Mucosa of rectum (tissue), 2 donors: ENCODE data around the gene NCAM1.
"Not testable (repeated sequence)": the region's sequence is repeated elsewhere in the genome, so short reads cannot be mapped to it uniquely, and the experiment has no call there.

Experiments used
- H3K27ac ChIP-seq, 2 donors: one replicate each; pipeline ENCODE4 v1.7.0; 2013; ENCODE audit warnings: inconsistent platforms in 2 of 2, low read depth in 2 of 2, low read length in 2 of 2
- H3K27me3 ChIP-seq, 2 donors: one replicate each; pipeline ENCODE4 v1.7.0; 2013; ENCODE audit warnings: low read length in 2 of 2; ENCODE audit not compliant: control insufficient read depth in 2 of 2, insufficient read depth in 2 of 2
- H3K36me3 ChIP-seq, 2 donors: one replicate each; pipeline ENCODE4 v1.7.0; 2013; ENCODE audit warnings: low read length in 2 of 2; ENCODE audit not compliant: control insufficient read depth in 2 of 2, insufficient read depth in 2 of 2
- H3K4me1 ChIP-seq, 2 donors: one replicate each; pipeline ENCODE4 v1.7.0; 2013; ENCODE audit warnings: low read length in 2 of 2, mild to moderate bottlenecking in 1 of 2; ENCODE audit not compliant: control insufficient read depth in 2 of 2, insufficient read depth in 2 of 2
- H3K4me3 ChIP-seq, 2 donors: one replicate each; pipeline ENCODE4 v1.7.0; 2013; ENCODE audit warnings: low read length in 2 of 2
- H3K9ac ChIP-seq, 2 donors: one replicate each; pipeline ENCODE4 v1.7.0; 2013; ENCODE audit warnings: low read length in 2 of 2, low read depth in 1 of 2, mild to moderate bottlenecking in 1 of 2
- H3K9me3 ChIP-seq, 2 donors: one replicate each; pipeline ENCODE4 v1.7.0; 2013; ENCODE audit warnings: low read length in 2 of 2; ENCODE audit not compliant: control insufficient read depth in 2 of 2
- donor health status: healthy.
- donor health status: Normal muscosa, but diverticular disease.

Gene NCAM1

GRCh38 chr11:112961146-112961668, at the start of gene NCAM1:
Gene NCAM1 (plus strand): TSS chr11:112961420.
- Histone ChIP-seq H3K9me3 (no peaks in the 10 kb centered on the region), H3K27ac (peak within 1 kb of the TSS in 1 of 2 donors; percentile 9), H3K9ac (peak within 1 kb of the TSS in 1 of 2 donors; percentile 57), H3K36me3 (no peaks in the 10 kb centered on the region), H3K4me1 (peaks cover 2% of the 10 kb centered on the region in 2 donors), H3K27me3 (peaks cover 12 to 16% of the 10 kb centered on the region in 2 donors), H3K4me3 (peak within 1 kb of the TSS; percentile 68 to 72)

GRCh38 chr11:112922606-112923005, 38.6 kb upstream of the NCAM1 start:
- Histone ChIP-seq H3K27ac (no peak overlapping the region), H3K9ac (no peak overlapping the region), H3K9me3 (no peaks in the 10 kb centered on the region), H3K36me3 (no peaks in the 10 kb centered on the region), H3K4me1 (no peaks in the 10 kb centered on the region), H3K27me3 (peaks cover 0 to 2% of the 10 kb centered on the region in 2 donors), H3K4me3 (no peak overlapping the region)

GRCh38 chr11:112924836-112925235, 36.4 kb upstream of the NCAM1 start:
- H3K4me3 ChIP-seq, H3K27me3 ChIP-seq, H3K27ac ChIP-seq, H3K9ac ChIP-seq, H3K4me1 ChIP-seq, H3K9me3 ChIP-seq, H3K36me3 ChIP-seq: not testable (repeated sequence)

GRCh38 chr11:112925516-112926310, 35.5 kb upstream of the NCAM1 start:
- no peaks in the 10 kb centered on the region for H3K27me3 ChIP-seq
- H3K9me3 ChIP-seq, result no peaks in the 10 kb centered on the region
- H3K4me1 ChIP-seq, result no peaks in the 10 kb centered on the region
- no peak overlapping the region for H3K27ac ChIP-seq
- no peak overlapping the region for H3K4me3 ChIP-seq
- H3K9ac ChIP-seq, result no peak overlapping the region
- H3K36me3 ChIP-seq, result no peaks in the 10 kb centered on the region

GRCh38 chr11:112928136-112928535, 33.1 kb upstream of the NCAM1 start:
- H3K27me3 ChIP-seq, result no peaks in the 10 kb centered on the region
- H3K9ac ChIP-seq, result no peak overlapping the region
- H3K27ac ChIP-seq, result no peak overlapping the region
- no peaks in the 10 kb centered on the region for H3K36me3 ChIP-seq
- H3K4me1 ChIP-seq, result no peaks in the 10 kb centered on the region
- H3K4me3 ChIP-seq, result no peak overlapping the region
- H3K9me3 ChIP-seq, result no peaks in the 10 kb centered on the region

GRCh38 chr11:112929432-112929831, 31.8 kb upstream of the NCAM1 start:
- H3K9me3 ChIP-seq, result no peaks in the 10 kb centered on the region
- H3K27ac ChIP-seq, result no peak overlapping the region
- H3K4me1 ChIP-seq, result no peaks in the 10 kb centered on the region
- no peaks in the 10 kb centered on the region for H3K36me3 ChIP-seq
- no peak overlapping the region for H3K4me3 ChIP-seq
- H3K27me3 ChIP-seq, result no peaks in the 10 kb centered on the region
- no peak overlapping the region for H3K9ac ChIP-seq

GRCh38 chr11:112931703-112932102, 29.5 kb upstream of the NCAM1 start:
- H3K36me3 ChIP-seq, result no peaks in the 10 kb centered on the region
- H3K9ac ChIP-seq, result no peak overlapping the region
- H3K9me3 ChIP-seq, result no peaks in the 10 kb centered on the region
- no peaks in the 10 kb centered on the region for H3K4me1 ChIP-seq
- no peak overlapping the region for H3K27ac ChIP-seq
- no peaks in the 10 kb centered on the region for H3K27me3 ChIP-seq
- no peak overlapping the region for H3K4me3 ChIP-seq

GRCh38 chr11:112932593-112932992, 28.6 kb upstream of the NCAM1 start:
- H3K9me3 ChIP-seq, result no peaks in the 10 kb centered on the region
- no peaks in the 10 kb centered on the region for H3K36me3 ChIP-seq
- H3K4me3 ChIP-seq, result no peak overlapping the region
- H3K27ac ChIP-seq, result no peak overlapping the region
- no peak overlapping the region for H3K9ac ChIP-seq
- no peaks in the 10 kb centered on the region for H3K4me1 ChIP-seq
- no peaks in the 10 kb centered on the region for H3K27me3 ChIP-seq

GRCh38 chr11:112933970-112934369, 27.2 kb upstream of the NCAM1 start:
- no peaks in the 10 kb centered on the region for H3K36me3 ChIP-seq
- H3K27me3 ChIP-seq, result no peaks in the 10 kb centered on the region
- no peaks in the 10 kb centered on the region for H3K9me3 ChIP-seq
- no peak overlapping the region for H3K9ac ChIP-seq
- no peaks in the 10 kb centered on the region for H3K4me1 ChIP-seq
- no peak overlapping the region for H3K27ac ChIP-seq
- no peak overlapping the region for H3K4me3 ChIP-seq

GRCh38 chr11:112941104-112941503, 20.1 kb upstream of the NCAM1 start:
- Histone ChIP-seq H3K27ac (no peak overlapping the region), H3K9ac (no peak overlapping the region), H3K4me3 (no peak overlapping the region), H3K4me1 (no peaks in the 10 kb centered on the region), H3K27me3 (no peaks in the 10 kb centered on the region), H3K36me3 (no peaks in the 10 kb centered on the region), H3K9me3 (no peaks in the 10 kb centered on the region)
